NAMALWA (cell line): ENCODE measurements around the gene SDHA.
"Not testable (repeated sequence)": the region's sequence is repeated elsewhere in the genome, so short reads cannot be mapped to it uniquely, and the experiment has no call there.

ENCODE experiments used
- DNase-seq: peaks from one replicate; pipeline ENCODE4 v3.0.0-alpha.2; 2015; ENCODE audit warnings: low spot score

SDHA gene

GRCh38 chr5:300691-301435 is 82.7 kb downstream of the SDHA start:
- DNase-seq, result not testable (repeated sequence)

GRCh38 chr5:302416-302815 is 84.3 kb downstream of the SDHA start:
- DNase-seq, result not testable (repeated sequence)

GRCh38 chr5:302966-303365 is 84.8 kb downstream of the SDHA start:
- no peak for DNase-seq

GRCh38 chr5:303741-304140 is 85.6 kb downstream of the SDHA start:
- DNase-seq, result not testable (repeated sequence)

GRCh38 chr5:305050-305449 is 86.9 kb downstream of the SDHA start:
- no peak for DNase-seq

GRCh38 chr5:305459-305858 is 87.3 kb downstream of the SDHA start:
- DNase-seq, result no peak

- no peak for DNase-seq
These were observed 88.1 kb downstream of the SDHA start for GRCh38 chr5:306011-306805.
